ENCODE measurements around the gene CCDC66.
"Not testable (repeated sequence)": the region's sequence is repeated elsewhere in the genome, so short reads cannot be mapped to it uniquely, and the experiment has no call there.

GRCh38 chr3:56581941-56582340 lies 25.0 kb downstream of the CCDC66 start:
- not testable (repeated sequence) for TF ChIP-seq CTCF (conservative IDR thresholded peaks at IDR 0.05 in 1 of 2, IDR thresholded peaks at IDR 0.05 in 1 of 2; ENCODE audit: low read depth in 1 of 2, low read length in 2 of 2); EZH2 (IDR thresholded peaks at IDR 0.05; ENCODE audit: low read length, missing control alignments)

Data from fibroblast of lung (primary cell).